ENCODE measurements around the gene PXMP4. TPM values are rescaled to one million over a fixed set of nuclear protein-coding genes. Genes with fewer than 3 reads are reported as not detected.
A peak's percentile ranks its signal among the peaks of the same experiment; 100 is the strongest.

Gene PXMP4
- total and polyA plus RNA-seq, 9 of the 15 experiments (the other 6 are each of a cell fraction or from before 2014, with no cell fraction given) = 4.8 to 29.1 (median 6.8) TPM

- TF ChIP-seq E4F1 (CRISPR knock-in tag; IDR thresholded peaks at IDR 0.05; ENCODE audit: borderline replicate concordance) (no peak), PATZ1 (CRISPR knock-in tag; IDR thresholded peaks at IDR 0.05; ENCODE audit: borderline replicate concordance) (no peak), GTF2B (IDR thresholded peaks at IDR 0.05; ENCODE audit: extremely low read depth, insufficient read length) (peak; percentile 53), GABPB1 (CRISPR knock-in tag; IDR thresholded peaks at IDR 0.05) (no peak), PTBP1 (IDR thresholded peaks at IDR 0.05; ENCODE audit: low read depth, low read length) (peak; percentile 80; the same call in 1 of the 2 replicates), C11orf30 (IDR thresholded peaks at IDR 0.05; ENCODE audit: low read depth) (no peak), ASH1L (IDR thresholded peaks at IDR 0.05; ENCODE audit: borderline replicate concordance, low read depth, partially characterized antibody) (no peak), NR4A1 (CRISPR knock-in tag; IDR thresholded peaks at IDR 0.05) (no peak), NR4A1 (tag; IDR thresholded peaks at IDR 0.05) (no peak), ZNF384 (IDR thresholded peaks at IDR 0.05; ENCODE audit: low read depth, low read length) (no peak), SP1 (CRISPR knock-in tag; IDR thresholded peaks at IDR 0.05) (no peak), BCOR (IDR thresholded peaks at IDR 0.05) (peak; percentile 78), SRSF9 (IDR thresholded peaks at IDR 0.05; ENCODE audit: borderline replicate concordance, low read depth, low read length) (no peak), MEF2D (tag; conservative IDR thresholded peaks at IDR 0.05; ENCODE audit: low read depth) (no peak), PML (IDR thresholded peaks at IDR 0.05; ENCODE audit: low read length) (0 out of 2 replicates have a peak, but pooled peaks have one; percentile 22), CREB5 (CRISPR knock-in tag; IDR thresholded peaks at IDR 0.05) (no peak), ZNF830 (CRISPR knock-in tag; IDR thresholded peaks at IDR 0.05) (no peak), RCOR1 (IDR thresholded peaks at IDR 0.05; ENCODE audit: borderline replicate concordance in 1 of 2, low read depth in 2 of 2, low read length in 2 of 2) (0 out of 4 replicates have a peak, but pooled peaks of 1 of the 2 experiments have one; percentile 7), ZFP1 (CRISPR knock-in tag; IDR thresholded peaks at IDR 0.05) (no peak), PHTF2 (CRISPR knock-in tag; IDR thresholded peaks at IDR 0.05) (no peak), ARHGAP35 (IDR thresholded peaks at IDR 0.05; ENCODE audit: partially characterized antibody) (no peak), GTF2E2 (tag; IDR thresholded peaks at IDR 0.05) (no peak), ZNF24 (IDR thresholded peaks at IDR 0.05) (no peak), TCFL5 (CRISPR knock-in tag; conservative IDR thresholded peaks at IDR 0.05) (no peak)
Measured at GRCh38 chr20:33719277-33719988, 677 bp downstream of the PXMP4 start (continued).
